ENCODE data around the gene FRMPD4.

FRMPD4 gene

DNA sequence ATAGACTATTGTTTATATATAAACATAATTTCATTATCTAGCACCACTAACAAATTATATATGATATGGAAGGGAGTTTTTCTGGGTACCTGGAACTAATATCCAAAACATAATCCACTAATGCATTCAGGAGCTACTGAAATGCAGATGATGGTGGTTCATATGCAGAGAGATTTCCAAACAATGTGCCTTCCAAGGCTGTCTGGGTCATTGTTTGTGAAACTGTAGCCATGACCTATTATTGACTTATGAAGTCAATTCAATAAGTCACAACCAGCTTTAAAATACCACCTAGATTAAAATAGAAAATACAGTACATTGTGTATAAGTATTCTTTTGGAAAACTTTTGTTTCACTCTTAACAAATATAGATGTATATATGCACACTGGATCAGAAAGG, 415.9 kb downstream of the FRMPD4 start:
- no peak for FAIRE-seq

- no peak for FAIRE-seq
Measured at GRCh38 chrX:12563121-12563520, 424.8 kb downstream of the FRMPD4 start.

- FAIRE-seq, result no peak
Measured at GRCh38 chrX:12564221-12564620, 425.9 kb downstream of the FRMPD4 start.

GRCh38 chrX:12567857-12568256, 429.6 kb downstream of the FRMPD4 start:
- FAIRE-seq, result no peak

DNA sequence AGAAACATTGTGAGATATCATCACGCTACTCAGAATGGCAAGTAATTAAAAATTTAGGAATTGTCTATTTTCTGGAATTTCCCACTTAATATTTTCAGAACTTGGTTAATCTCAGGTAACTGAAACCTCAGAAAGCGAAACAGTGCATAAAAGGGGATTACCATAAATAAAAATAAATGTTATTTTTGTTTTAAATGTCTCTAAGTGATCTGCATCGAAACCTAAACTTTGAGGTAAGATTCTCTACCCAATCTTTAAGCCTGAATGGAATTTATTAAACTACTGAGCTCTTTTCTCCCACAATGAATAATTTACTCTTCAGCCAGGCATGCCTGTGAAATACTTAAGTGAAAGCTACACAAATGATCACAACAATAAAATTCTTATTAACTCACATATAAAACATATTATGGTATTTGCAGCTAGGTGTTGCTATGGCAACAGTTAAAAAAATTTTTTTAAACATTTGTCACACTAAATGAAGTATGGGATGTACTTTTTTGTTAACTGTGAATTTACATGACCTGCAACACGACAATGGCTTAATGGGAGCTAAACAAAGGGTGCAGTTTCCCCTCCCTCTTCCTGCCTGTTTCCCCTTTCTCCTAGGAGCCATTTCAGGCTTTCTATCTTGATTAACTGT, 432.7 kb downstream of the FRMPD4 start:
- no peak for FAIRE-seq

GRCh38 chrX:12579311-12579710, 441.0 kb downstream of the FRMPD4 start:
- FAIRE-seq, result no peak

GRCh38 chrX:12580548-12580947, 442.3 kb downstream of the FRMPD4 start:
- no peak for FAIRE-seq

DNA sequence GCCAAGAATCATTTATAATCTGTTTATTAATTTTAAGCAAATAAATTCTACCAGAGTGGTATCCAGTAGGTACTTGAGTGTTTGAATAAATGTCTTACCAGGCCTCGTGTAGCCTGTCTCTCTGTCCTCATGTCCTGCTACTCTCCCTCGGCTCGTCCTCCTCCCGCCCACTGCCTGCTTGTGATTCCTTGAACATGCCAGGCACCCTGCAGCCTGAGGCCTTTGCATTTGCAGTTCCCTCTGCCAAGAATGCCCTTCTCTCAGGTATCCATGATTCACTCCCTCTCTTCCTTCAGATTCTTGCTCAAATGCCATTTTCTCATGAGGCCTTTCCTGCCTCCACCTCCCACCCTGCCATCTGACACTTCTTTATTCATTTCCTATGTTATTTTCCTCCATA, 443.3 kb downstream of the FRMPD4 start:
- FAIRE-seq, result no peak

- FAIRE-seq, result no peak
Measured at GRCh38 chrX:12582649-12583048, 444.4 kb downstream of the FRMPD4 start.

GRCh38 chrX:12583543-12583942, 445.3 kb downstream of the FRMPD4 start:
- FAIRE-seq, result no peak

DNA sequence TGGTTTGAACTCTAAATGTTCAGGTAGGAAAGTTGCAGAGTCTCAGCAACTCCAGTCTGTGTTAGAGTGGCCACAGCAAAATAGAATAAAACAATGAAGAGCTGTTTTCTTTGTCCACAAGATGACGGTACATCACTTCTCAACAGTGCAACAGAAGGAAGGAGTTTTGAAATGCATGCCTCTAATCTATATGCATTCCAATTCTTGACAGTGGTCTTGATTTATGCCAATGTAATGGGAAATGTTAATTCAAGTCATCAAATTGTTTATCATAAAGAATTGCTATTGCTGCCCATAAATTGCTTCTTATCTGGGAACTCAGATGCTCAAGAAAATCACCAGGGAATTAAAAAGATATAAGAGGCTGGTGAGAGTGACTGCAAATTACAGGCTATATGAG, 457.4 kb downstream of the FRMPD4 start:
- FAIRE-seq, result no peak

DNA sequence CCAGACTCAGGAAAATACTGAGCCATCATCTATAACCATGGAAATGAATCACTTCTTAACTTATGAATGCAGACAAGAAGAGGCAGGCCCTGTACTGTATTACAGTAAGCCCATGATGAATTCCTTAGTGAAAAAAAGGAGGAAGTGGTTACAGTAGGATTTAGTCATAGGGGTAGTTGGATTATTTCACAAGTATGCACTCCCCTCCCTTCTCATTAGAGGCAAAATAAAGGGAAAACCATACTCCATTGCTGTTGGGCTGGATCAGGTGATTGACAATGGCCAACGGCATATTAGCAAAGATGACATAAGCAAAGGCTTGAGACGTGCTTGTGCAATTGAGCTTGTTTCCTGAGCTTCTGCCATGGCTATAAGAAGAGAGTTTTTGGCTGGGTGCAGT, 471.8 kb downstream of the FRMPD4 start:
- no peak for FAIRE-seq

DNA sequence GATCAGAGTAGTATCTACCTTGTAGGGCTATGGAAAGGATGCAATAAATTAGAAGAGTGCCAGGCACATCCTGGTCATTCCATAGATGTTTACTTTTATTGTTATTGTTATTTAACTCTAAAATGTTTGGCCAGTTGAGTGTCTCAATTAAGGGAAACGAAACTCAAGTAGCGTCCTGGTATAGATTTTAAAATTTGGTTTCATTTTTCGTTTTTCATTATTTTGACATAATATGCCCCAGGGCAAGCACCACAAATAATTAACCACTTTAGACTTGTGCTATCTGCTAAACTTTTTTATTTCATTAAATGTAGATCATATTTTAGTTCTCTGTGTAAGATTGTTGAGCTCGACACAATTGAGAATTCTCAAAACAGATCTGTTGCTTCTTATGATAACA, 473.2 kb downstream of the FRMPD4 start:
- FAIRE-seq, result no peak

DNA sequence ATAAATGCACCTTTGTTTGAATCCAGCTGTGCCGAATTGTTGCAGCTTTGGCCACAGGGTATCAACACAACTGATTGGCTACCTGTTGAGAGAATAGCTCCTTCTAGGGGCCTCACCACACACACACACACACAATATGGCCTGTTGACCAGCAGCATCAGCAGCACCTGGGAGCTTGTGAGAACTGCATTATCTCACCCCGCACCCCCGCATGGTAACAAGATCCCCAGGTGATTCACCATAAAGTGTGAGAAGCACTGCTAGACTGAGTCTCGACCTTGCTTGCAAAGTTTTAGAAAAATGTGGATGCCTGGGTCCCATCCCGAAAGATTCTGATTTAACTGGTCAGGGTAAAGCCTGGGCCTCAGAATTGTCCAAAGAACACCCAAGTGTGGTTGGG, 476.0 kb downstream of the FRMPD4 start:
- FAIRE-seq, result no peak

DNA sequence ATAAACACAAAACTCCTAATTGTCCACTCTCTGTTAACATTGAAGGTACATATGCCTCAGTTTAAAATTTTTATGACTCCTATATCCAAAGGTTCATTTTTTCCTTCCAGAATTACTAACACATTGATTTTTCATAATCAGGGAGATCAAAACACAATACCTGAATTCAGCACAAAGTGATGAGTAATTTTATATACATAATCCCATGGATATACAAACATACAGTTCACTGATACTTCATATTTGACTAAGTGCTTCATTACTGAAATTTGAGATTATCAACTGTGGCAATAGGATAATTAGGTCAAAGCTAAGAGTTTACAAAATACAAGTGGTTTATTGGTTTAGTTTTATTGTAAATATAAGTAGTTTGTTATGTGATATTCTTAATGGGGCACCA, 476.8 kb downstream of the FRMPD4 start:
- no peak for FAIRE-seq

DNA sequence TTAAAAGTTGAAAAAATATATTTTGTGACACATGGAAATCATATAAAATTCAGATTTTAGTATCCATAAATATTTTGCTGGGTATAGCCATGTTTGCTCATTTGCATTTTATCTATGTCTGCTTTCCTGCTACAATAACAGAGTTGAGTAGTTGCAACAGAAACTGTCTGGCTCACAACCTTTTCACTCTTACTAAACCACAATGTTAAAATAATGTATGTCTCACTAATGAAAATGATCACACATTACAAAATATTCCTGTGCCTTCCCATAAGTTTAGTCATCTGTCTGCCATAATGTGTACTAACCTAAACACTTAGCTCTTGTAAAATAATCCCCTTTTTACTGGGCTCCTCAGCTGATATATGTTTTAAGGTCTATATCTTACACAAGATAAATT, 479.0 kb downstream of the FRMPD4 start:
- FAIRE-seq, result no peak

- FAIRE-seq, result no peak
Measured at GRCh38 chrX:12647230-12647629, 509.0 kb downstream of the FRMPD4 start.

DNA sequence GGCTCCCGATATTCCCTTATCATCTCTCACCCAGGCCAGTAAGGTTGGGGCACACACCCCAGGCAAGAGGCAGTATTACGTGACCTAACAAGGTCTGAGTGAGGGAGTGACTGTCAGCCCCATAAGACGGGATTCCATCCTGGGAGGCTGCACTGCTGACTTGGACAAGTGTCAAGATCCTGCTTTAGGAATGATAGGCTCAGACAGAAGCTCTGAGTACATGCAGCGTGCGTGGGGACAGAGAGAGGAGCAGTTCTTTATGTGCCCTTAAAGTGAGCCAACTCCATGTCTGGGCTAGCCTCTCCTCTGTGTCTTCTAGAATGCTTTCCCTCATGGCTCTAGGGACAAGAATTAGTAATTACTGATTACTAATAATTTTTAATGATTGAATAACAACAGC, 510.7 kb downstream of the FRMPD4 start:
- FAIRE-seq, result no peak

- FAIRE-seq, result no peak
Measured at GRCh38 chrX:12657433-12657832, 519.2 kb downstream of the FRMPD4 start.

DNA sequence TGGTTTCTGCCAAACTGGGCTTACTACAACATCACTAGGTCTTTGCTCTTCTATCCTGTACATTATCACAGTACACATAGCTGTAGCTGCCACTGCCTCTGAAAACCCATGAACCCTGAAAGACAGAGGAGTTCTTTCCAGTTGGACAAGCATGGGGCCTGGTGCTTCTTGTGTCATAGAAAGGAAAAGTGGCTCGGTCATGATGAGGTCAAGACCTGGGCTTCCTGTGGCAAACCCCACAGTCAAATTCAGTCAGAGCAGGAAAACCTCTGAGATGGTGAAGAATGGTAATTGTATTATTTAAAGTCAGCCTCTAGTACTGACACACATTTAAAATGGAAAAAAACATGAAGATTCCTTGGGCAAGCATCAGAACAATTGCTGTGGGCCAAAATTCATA, 519.6 kb downstream of the FRMPD4 start:
- no peak for FAIRE-seq

DNA sequence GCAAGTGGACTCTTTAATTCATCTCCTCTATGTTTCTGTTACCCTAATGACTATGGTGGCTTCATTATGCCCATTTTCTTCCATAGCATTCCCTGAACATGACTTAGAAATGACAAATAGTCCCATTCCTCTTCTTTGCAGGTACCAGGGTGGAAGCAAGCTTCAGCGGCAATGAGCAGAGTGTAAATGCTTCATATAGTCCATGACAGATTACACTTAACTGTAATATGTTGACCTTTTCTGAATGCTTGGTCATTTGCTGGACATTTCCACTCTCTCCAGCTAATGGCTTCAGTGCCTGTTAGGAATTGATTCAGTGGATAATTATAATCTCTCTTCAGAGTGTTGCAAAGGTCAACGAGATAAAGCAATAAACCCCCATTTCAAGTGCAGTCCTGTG, 523.2 kb downstream of the FRMPD4 start:
- FAIRE-seq, result no peak

- FAIRE-seq, result no peak
Measured at GRCh38 chrX:12672367-12673106, 534.3 kb downstream of the FRMPD4 start.

DNA sequence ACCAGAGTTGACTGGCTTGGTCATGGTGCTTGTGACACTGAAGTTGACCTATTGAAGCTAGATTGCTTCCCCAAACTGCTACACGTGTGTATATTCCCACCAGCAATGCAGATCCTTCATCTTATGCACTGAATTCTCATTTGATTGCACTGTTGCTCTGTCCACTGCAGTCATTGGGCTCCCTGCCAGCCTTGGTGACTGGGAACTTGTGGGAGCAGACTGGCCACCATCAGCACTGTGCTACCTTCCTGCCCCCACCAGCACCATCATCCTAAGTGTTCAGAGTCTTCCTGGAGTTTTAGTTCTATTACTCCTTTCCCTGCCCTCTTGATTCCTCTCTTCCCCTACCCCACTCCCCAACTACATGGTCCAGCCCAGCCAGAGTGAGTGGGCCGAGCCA, 535.2 kb downstream of the FRMPD4 start:
- FAIRE-seq, result no peak

DNA sequence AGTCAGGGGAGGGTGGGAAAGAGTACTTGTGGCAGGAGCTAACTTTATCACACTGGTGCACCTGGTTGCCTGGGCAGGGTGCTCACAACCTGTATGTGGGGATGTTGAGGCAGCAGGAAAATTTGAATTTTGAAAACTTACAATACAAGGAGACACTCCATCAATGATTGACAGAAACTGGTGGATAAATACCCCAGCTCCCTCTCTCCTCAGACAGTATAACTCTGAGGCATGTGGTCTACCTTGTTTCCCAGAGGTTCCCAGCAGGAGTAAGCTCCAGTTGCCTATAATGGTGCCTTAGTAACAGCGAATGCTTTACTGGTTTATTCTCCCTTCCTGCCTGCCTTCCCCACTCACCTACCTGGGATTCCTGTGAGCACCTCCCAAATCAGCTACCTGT, 541.2 kb downstream of the FRMPD4 start:
- FAIRE-seq, result no peak

GRCh38 chrX:12681047-12681446, 542.8 kb downstream of the FRMPD4 start:
- no peak for FAIRE-seq
